Esophagus muscularis mucosa (tissue), 4 donors: Measurements from ENCODE around the gene RFTN1. TPM values are rescaled to one million over a fixed set of nuclear protein-coding genes. Genes with fewer than 3 reads are reported as not detected.
A peak's percentile ranks its signal among the peaks of the same experiment; 100 is the strongest.

ENCODE experiments used
- DNase-seq: peaks from one replicate; pipeline ENCODE4 v3.0.0-alpha.2; 2017; ENCODE audit errors: extremely low spot score
- H3K27ac ChIP-seq, 4 donors: fragments of 200-600 bp; sonication (generic); replicated peaks in 1 of 4; 1 replicate in 3 of 4; 2 replicates in 1 of 4; pipeline ENCODE4 v1.5.1; 2016 to 2019; ENCODE audit warnings: mild to moderate bottlenecking in 1 of 4
- H3K27me3 ChIP-seq, 4 donors: fragments of 200-600 bp; sonication (generic); one replicate each; pipeline versions ENCODE4 v1.5.1 to v1.6.0; 2016 to 2019
- H3K36me3 ChIP-seq, 4 donors: fragments of 200-600 bp; sonication (generic); one replicate each; pipeline ENCODE4 v1.5.1; 2016 to 2019
- H3K4me1 ChIP-seq, 4 donors: fragments of 200-600 bp; sonication (generic); one replicate each; pipeline ENCODE4 v1.5.1; 2016 to 2019
- H3K4me3 ChIP-seq, 4 donors: fragments of 200-600 bp; sonication (generic); 1 replicate in 2 of 4; 2 replicates in 2 of 4; pipeline ENCODE4 v1.5.1; 2016 to 2019; ENCODE audit warnings: mild to moderate bottlenecking in 4 of 4, moderate library complexity in 1 of 4
- H3K9me3 ChIP-seq, 4 donors: fragments of 200-600 bp; sonication (generic); 1 replicate in 3 of 4; 2 replicates in 1 of 4; pipeline ENCODE4 v1.5.1; 2016 to 2019
- EP300 ChIP-seq: sonication (generic); formaldehyde crosslinking; IDR thresholded peaks from one replicate; pipeline ENCODE4 v1.6.1; 2017; ENCODE audit warnings: antibody characterized with exemption
- POLR2A ChIP-seq: fragments of 450-650 bp; IDR thresholded peaks from one replicate; pipeline ENCODE4 v1.6.1; 2017; ENCODE audit warnings: antibody characterized with exemption, moderate library complexity, mild to moderate bottlenecking, low read depth
- POLR2AphosphoS5 ChIP-seq, 2 donors: sonication (generic); formaldehyde crosslinking; IDR thresholded peaks; one replicate each; pipeline ENCODE4 v1.6.1; 2017; ENCODE audit warnings: antibody characterized with exemption in 2 of 2
- WGBS: methylation state at CpG from one replicate; pipeline ENCODE4 v1.1.5; 2018; 5-methylcytosine and 5-hydroxymethylcytosine counted together
- intact Hi-C: fragments of 100-400 bp; cut with DNase I; formaldehyde crosslinking; loops from one replicate; pipeline ENCODE4 v1.15.1; 2023
- total RNA-seq, 4 donors: library from RNA; depleted of rRNA; stranded (reverse); fragments of >200 nt; gene quantifications; one replicate each; pipeline versions ENCODE4 v1.1.0 to v1.2.1, GENCODE V29; 2016
- TF ChIP-seq, protein P1 (sequence below), 3 experiments: fragments of 200-600 bp in 2 of 3; fragments of 450-650 bp in 1 of 3; sonication (generic) in 2 of 3; IDR thresholded peaks; one replicate each; pipeline ENCODE4 v1.5.1; 2017 to 2019; ENCODE audit warnings: antibody characterized with exemption in 3 of 3, mild to moderate bottlenecking in 2 of 3, moderate library complexity in 1 of 3

The RFTN1 gene
- total RNA-seq, 4 donors from 2014 or later: 79.7 to 142 (median 104) TPM

DNA sequence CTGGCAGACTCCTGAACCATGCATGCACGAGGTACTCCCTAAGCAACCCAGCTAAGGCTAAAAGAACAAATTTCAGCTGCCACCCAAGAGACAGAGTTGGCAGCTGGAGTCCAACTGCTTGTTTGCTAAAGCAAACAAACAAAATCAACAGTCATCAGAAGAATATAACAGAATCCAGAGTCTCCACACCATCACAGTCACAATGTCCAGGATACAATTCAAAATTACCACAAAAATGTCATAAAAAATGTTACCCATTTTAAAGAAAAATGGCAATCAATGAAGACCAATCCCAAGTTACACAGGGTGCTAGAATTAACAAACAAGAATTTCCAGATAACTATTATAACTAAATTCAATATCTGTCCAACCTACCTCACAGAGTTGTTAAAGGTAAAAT lies 42.9 kb downstream of the RFTN1 start:
- no peak for DNase-seq
- H3K27ac ChIP-seq: peak overlapping the region in 2 of 4 donors; percentile 63 to 66
- H3K27me3 ChIP-seq: no peaks in the 10 kb centered on the region
- TF ChIP-seq POLR2AphosphoS5 (IDR thresholded peaks at IDR 0.05): no peak
- no peak for TF ChIP-seq POLR2A
- no peak for TF ChIP-seq EP300
- TF ChIP-seq, protein P1, sequence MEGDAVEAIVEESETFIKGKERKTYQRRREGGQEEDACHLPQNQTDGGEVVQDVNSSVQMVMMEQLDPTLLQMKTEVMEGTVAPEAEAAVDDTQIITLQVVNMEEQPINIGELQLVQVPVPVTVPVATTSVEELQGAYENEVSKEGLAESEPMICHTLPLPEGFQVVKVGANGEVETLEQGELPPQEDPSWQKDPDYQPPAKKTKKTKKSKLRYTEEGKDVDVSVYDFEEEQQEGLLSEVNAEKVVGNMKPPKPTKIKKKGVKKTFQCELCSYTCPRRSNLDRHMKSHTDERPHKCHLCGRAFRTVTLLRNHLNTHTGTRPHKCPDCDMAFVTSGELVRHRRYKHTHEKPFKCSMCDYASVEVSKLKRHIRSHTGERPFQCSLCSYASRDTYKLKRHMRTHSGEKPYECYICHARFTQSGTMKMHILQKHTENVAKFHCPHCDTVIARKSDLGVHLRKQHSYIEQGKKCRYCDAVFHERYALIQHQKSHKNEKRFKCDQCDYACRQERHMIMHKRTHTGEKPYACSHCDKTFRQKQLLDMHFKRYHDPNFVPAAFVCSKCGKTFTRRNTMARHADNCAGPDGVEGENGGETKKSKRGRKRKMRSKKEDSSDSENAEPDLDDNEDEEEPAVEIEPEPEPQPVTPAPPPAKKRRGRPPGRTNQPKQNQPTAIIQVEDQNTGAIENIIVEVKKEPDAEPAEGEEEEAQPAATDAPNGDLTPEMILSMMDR (IDR thresholded peaks at IDR 0.05): no peak
- peaks cover 0 to 14% (median 0%) of the 10 kb centered on the region in 4 donors for H3K36me3 ChIP-seq
- H3K9me3 ChIP-seq: peaks cover 0 to 6% (median 0%) of the 10 kb centered on the region in 4 donors
- WGBS: 87% methylated on average over 1 of the region's 1 CpG
- intact Hi-C loops: no loop called here
- H3K4me3 ChIP-seq: no peak overlapping the region
- H3K4me1 ChIP-seq: peaks cover 18 to 86% (median 67%) of the 10 kb centered on the region in 4 donors

DNA sequence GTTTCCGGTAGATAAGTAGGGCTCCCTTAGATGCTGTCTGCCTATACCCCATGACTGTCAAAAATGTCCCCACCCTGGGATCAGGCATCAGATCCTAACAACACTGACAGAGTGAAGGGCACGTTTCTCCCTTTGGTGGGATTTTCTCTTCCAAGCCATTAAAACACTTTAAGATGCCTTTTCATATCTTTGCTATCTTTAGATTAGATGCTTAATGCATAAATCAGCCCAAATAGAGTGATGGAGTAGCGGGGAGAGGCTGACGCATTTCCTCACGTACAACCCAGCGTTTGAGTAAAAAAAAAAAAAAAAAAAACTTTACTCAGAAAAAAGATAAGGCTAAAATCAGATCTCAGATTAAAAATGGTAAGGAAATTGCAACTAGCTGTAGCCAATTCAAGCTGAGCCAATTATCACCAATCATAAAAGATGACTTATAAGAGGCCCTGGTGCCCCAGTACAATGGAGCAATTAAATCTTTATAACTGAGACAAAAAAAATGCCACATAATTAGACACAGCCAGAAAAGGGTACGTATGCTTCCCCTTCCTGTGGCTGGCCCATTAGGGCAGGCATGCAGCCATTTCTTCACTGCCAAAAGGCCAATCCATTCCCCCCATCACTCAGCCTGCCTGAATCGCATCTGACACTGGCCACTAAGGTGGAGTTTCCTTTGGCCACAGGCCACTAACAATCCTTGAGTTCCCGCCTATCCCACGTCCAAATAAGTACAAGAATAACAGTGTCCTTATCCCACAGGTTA lies 45.0 kb downstream of the RFTN1 start:
- TF ChIP-seq, protein P1 (IDR thresholded peaks at IDR 0.05): no peak
- peak; percentile 28 to 64 for TF ChIP-seq POLR2AphosphoS5 (IDR thresholded peaks at IDR 0.05)
- H3K27me3 ChIP-seq: no peaks in the 10 kb centered on the region
- peaks cover 0 to 6% (median 0%) of the 10 kb centered on the region in 4 donors for H3K9me3 ChIP-seq
- 49% methylated on average over 10 of the region's 10 CpGs for WGBS
- intact Hi-C loops: no loop called here
- peaks cover 0 to 14% (median 0%) of the 10 kb centered on the region in 4 donors for H3K36me3 ChIP-seq
- no peak overlapping the region for H3K4me3 ChIP-seq
- peaks cover 19 to 84% (median 67%) of the 10 kb centered on the region in 4 donors for H3K4me1 ChIP-seq
- no peak for DNase-seq
- H3K27ac ChIP-seq: peak overlapping the region; percentile 54 to 66 (median 60)

DNA sequence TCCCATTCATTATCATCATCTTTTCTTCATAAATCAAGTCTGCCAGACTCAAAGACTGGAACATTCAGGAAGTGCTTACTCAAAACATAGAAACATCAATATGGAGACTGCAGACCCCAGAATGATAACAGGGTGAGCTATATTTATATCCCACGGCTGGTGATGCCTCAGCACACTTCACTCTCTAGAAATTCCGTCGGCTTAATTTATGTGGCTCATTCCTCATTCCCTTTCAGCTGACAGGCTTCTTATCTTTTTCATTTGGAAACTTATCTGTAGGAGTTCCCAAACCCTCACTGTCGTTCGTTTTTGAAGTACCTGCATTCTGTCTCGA lies 45.5 kb downstream of the RFTN1 start:
- TF ChIP-seq POLR2AphosphoS5 (IDR thresholded peaks at IDR 0.05): no peak
- TF ChIP-seq, protein P1 (IDR thresholded peaks at IDR 0.05): no peak
- TF ChIP-seq POLR2A: no peak
- no peak for TF ChIP-seq EP300
- peaks cover 0 to 14% (median 0%) of the 10 kb centered on the region in 4 donors for H3K36me3 ChIP-seq
- WGBS: 35% methylated on average over 6 of the region's 6 CpGs
- DNase-seq: no peak
- no peak overlapping the region for H3K4me3 ChIP-seq
- peaks cover 21 to 79% (median 65%) of the 10 kb centered on the region in 4 donors for H3K4me1 ChIP-seq
- H3K27me3 ChIP-seq: no peaks in the 10 kb centered on the region
- intact Hi-C loops: no loop called here
- H3K9me3 ChIP-seq: peaks cover 0 to 6% (median 0%) of the 10 kb centered on the region in 4 donors
- peak overlapping the region; percentile 54 to 66 (median 60) for H3K27ac ChIP-seq

DNA sequence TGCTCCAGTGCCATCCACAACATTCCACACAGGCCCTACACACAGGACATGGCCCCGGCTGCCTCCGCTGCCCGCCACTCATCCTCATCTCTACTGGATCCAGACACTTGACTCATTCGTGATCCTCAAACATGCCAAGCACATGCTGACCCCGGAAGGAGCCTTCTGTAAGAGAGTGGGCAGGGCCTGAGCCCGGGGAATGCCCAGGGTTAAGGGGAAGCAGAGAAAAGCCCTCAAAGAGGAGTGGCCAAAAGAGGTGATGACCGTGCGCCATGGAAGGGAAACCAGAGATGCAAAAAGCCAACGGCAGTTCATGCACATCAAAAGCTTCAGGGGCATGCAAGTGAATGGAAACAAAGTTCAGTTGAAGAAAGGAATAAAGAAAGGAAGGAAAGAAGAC lies 46.1 kb downstream of the RFTN1 start:
- H3K27me3 ChIP-seq: no peaks in the 10 kb centered on the region
- H3K9me3 ChIP-seq: peaks cover 0 to 6% (median 0%) of the 10 kb centered on the region in 4 donors
- peaks cover 0 to 12% (median 0%) of the 10 kb centered on the region in 4 donors for H3K36me3 ChIP-seq
- WGBS: 71% methylated on average over 8 of the region's 9 CpGs
- no peak for DNase-seq
- H3K27ac ChIP-seq: peak overlapping the region; percentile 5 to 66 (median 48)
- intact Hi-C loops: no loop called here
- no peak for TF ChIP-seq POLR2A
- TF ChIP-seq, protein P1 (IDR thresholded peaks at IDR 0.05): no peak
- TF ChIP-seq POLR2AphosphoS5 (IDR thresholded peaks at IDR 0.05): no peak
- no peak for TF ChIP-seq EP300
- peaks cover 21 to 79% (median 63%) of the 10 kb centered on the region in 4 donors for H3K4me1 ChIP-seq
- no peak overlapping the region for H3K4me3 ChIP-seq
